ENCODE measurements around the gene HSBP1.

DNA sequence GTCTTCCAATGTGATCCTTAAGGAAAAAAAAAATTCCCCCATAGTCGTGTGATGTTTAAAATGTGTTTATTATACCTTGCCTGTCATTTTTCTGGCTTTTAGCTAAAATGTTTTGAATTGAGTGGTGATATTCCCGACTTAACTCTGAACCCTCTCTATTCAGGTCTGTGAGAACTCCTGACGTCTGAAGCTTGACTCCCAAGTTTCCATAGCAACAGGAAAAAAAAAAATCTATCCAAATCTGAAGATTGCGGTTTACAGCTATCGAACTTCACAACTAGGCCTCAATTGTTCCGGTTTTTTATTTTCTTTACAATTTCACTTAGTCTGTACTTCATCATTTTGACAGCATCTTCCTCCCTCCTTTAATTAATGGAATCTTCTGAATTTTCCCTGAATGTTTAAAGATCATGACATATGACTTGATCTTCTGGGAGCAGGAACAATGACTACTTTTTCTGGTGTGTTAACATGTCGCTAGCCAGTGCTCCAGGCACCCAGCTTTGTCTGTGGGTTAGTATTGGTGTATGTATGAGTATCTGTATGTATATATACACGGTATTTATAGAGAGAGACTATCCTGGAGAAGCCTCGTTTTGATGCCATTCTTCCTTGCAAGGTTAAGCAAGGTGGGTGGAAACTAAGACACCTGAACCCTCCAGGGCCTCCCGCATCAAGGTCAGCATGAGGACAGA lies 12.8 kb upstream of the HSBP1 start:
- TF ChIP-seq HDAC2 (IDR thresholded peaks at IDR 0.05) (no peak), SPI1 (IDR thresholded peaks at IDR 0.05; ENCODE audit: borderline replicate concordance, low read depth, low read length) (no peak), EZH2 (IDR thresholded peaks at IDR 0.05; ENCODE audit: borderline replicate concordance, low read depth, low read length) (no peak), ZNF280A (IDR thresholded peaks at IDR 0.05; ENCODE audit: low read depth, partially characterized antibody) (no peak), MTA2 (IDR thresholded peaks at IDR 0.05; ENCODE audit: low read depth) (no peak), JUN (IDR thresholded peaks at IDR 0.05; ENCODE audit: borderline replicate concordance, low read depth, low read length) (no peak), JUN (CRISPR knock-in tag; IDR thresholded peaks at IDR 0.05; ENCODE audit: borderline replicate concordance) (no peak)

Measured in K562 (cell line).